GM19324 (cell line): ENCODE results near the gene RNF166.

ENCODE experiments used
- ATAC-seq: cut with Tn5 transposase; IDR thresholded peaks from one replicate; pipeline ENCODE4 v1.9.1; 2021; ENCODE audit warnings: mild to moderate bottlenecking, moderate library complexity; ENCODE audit not compliant: unreplicated experiment, low FRiP score

Gene RNF166

DNA sequence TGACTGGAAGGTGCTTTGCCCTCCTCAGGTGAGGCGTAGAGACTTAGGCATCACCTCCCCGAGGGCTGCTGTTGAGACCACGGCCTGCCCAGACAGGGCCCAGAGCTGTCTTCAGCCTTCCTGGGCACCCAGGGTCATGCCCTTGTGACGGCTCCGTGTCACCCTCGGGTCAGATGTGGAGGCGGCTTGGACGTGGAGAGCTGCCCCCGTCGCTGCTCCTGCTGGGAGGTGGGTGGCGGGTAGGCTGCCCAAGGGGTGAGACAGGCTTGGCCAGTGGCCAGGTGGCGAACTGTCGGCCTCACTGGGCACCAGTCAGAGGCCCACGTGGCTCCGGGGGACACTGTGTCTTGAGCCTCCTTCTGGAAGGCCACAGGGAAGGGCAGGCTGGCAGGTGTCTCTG lies 11.0 kb downstream of the RNF166 start:
- ATAC-seq = no peak

- ATAC-seq = no peak
These were observed 11.8 kb downstream of the RNF166 start for GRCh38 chr16:88694221-88695087.

GRCh38 chr16:88693420-88694177 lies 12.6 kb downstream of the RNF166 start:
- ATAC-seq = no peak

DNA sequence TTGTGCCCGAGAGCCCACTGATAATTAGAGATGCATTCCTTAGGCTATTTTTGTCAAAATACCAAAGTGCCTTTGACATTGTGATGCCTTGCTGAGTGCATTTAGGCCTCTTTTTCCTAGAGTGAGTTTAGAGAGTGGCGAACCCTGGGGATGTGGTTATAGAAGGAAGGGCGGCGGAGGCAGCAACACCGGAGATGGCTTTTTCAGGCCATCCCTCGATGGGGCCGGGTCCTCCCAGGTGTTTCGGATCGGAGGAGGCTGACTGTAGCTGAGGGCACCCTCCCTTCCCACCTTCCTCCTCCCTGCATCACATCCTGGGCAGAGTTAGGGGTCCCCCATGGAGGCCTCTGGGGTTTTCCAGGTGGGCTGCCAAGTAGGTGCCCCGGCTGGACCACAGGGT lies 13.3 kb downstream of the RNF166 start:
- ATAC-seq = no peak

DNA sequence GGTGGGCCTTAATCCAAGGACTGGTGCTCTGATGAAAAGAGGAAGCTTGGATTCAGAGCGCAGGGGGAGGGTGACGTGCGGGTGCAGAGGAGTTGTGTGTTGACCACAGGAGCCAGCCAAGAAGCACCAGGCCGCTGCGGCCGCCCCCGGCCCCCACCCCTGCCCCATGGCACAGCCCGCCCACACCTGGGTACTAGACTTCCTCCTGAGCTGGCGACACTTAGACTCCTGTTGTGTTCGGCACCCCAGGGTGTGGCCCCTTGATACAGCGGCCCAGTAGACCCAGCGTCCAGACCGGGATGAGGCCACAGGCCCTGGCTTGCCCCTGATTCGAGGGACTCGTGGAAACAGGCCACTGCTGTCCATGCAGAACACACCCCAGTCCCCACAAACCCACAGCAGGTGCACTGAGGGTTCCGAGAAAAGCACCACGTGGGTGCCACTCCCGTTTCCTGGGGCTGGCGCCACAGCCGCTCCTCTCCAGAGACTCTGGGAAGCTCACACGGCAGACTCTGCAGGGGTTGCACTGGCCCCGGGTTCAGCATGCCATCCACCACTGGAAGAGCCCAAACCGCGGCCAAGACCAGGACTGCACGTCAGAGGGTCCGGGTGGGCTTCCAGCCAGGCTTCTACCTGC lies 14.2 kb downstream of the RNF166 start:
- no peak for ATAC-seq

- no peak for ATAC-seq
These were observed 14.9 kb downstream of the RNF166 start for GRCh38 chr16:88691129-88691813.

- ATAC-seq = no peak
These were observed 15.7 kb downstream of the RNF166 start for GRCh38 chr16:88690341-88691128.

DNA sequence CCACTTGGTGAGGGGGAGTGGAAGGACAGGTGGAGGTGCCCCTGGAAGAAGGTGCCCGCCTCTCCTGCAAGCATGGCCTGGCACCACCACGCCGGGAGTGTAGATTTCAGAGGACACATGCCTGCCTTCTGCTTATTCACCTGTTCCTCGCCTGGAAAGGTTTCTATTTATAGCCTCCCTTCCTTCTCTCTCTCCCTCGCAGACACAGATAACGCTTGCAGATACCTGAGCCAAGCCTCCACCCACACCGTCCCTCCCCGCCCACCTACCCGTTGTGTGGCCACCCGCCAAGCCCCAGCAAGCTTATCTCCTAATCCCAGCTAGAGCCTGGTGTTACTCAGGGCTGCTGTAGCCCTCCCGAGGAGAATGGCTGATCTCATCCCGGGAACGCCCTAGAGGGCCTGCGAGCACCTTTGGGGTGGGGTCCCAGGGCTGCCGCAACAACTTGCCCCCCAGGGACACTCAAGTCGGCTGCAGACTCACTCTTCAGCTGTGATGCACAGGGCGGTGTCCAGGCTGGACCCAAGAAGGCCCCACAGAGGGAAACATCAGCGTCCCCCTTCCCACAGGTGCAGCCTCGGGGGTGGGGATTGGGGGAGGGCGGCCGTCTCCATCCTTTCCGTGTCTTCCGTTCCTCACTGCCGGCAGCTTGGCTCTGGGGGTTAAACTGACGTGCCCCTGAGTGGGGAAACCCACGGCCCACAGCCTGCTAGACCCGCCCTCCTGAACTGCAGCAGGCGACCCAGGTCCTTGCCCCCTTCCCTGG lies 18.0 kb downstream of the RNF166 start:
- no peak for ATAC-seq

GRCh38 chr16:88687676-88688012 lies 18.6 kb downstream of the RNF166 start:
- ATAC-seq = no peak

GRCh38 chr16:88687254-88687576 lies 19.0 kb downstream of the RNF166 start:
- ATAC-seq = no peak

- peak; percentile 73 for ATAC-seq
These were observed 19.6 kb downstream of the RNF166 start, which contains the start of gene SNAI3 for GRCh38 chr16:88686439-88687253. Gene SNAI3 (minus strand): TSS chr16:88686507. CDS start chr16:88686406, 101 bp downstream.

- ATAC-seq = peak; percentile 14
These were observed 20.2 kb downstream of the RNF166 start for GRCh38 chr16:88686062-88686438.

GRCh38 chr16:88685156-88686061 lies 20.8 kb downstream of the RNF166 start:
- no peak for ATAC-seq

DNA sequence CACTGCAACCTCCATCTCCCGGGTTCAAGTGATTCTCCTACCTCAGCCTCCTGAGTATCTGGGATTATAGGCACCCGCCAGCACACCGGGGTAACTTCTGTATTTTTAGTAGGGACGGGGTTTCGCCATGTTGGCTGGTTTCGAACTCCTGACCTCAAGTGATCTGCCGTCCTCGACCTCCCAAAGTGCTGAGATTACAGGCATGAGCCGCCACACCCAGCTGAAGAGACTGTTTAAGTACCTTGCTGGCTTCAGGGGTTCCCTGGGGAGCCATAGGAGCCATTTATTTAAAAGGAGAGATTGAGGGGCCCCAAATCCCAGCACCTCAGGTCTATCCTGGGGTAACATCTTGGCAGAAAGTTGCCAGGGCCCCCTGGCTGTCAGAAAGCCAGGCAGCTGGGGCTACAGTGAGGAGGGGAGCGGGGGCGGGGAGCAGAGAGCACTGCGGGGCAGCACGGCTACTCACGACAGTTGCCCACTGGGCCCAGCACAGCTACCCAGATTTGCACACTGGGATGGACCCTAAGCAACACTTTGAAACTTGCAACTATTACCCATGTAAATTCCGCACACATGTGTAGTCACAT lies 21.5 kb downstream of the RNF166 start:
- ATAC-seq = no peak

GRCh38 chr16:88681709-88682451 lies 24.3 kb downstream of the RNF166 start:
- peak; percentile 43 for ATAC-seq

DNA sequence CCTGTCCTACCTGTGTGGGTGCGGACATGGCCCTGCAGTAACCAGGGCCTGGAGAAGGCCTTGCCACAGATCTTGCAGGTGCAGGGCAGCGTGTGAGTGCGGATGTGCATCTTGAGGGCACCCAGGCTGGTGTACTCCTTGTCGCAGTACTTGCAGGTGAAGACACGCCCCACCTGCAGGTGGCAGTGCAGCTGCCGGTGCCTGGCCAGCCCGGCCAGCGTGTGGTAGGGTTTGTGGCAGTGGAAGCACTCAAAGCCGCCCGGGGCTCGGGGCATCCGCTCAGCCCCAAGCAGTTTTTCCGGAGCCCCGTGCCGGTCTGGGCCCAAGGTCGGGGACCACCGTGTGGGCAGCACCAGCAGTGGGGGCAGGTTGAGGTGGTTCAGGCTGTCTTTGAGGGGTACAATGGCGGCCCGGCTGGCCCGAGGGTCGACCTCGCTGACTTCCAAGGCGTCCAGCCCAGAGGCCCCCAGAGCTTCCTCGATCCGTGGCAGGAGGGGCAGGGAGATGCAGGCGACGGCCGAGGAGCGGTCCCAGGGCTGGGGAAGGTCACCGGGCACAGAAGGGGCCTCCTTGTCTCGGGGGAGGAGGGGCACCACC lies 25.0 kb downstream of the RNF166 start:
- ATAC-seq = no peak
